ENCODE results near the gene MIB1. TPM values are rescaled to one million over a fixed set of nuclear protein-coding genes. Genes with fewer than 3 reads are reported as not detected.

The MIB1 gene
- total and polyA plus RNA-seq, 9 of the 15 experiments (the other 6 are each of a cell fraction or from before 2014, with no cell fraction given): 7.2 to 43.8 (median 23.2) TPM

GRCh38 chr18:21759836-21760235, 19.2 kb downstream of the MIB1 start:
- no peak overlapping the region for H3K4me3 ChIP-seq

More at GRCh38 chr18:21759836-21760235, 19.2 kb downstream of the MIB1 start:
- H3K79me2 ChIP-seq (ENCODE audit: control insufficient read depth, insufficient read depth, low read length): peaks cover 84% of the 10 kb centered on the region
- WGBS (ENCODE audit: insufficient coverage, low coverage, missing lambda C conversion rate): 85% methylated on average over 2 of the region's 2 CpGs
- ATAC-seq: no peak
- in situ Hi-C loops (cut with MboI) (no loop called here), intact Hi-C loops (cut with micrococcal nuclease) (no loop called here)
- no peak for DNase-seq (ENCODE audit: extremely low read depth in 1 of 4, low spot score in 3 of 4)
- FAIRE-seq: no peak
- H3K9me1 ChIP-seq (ENCODE audit: control insufficient read depth, insufficient read depth, low read length): no peaks in the 10 kb centered on the region
- peaks cover 6% of the 10 kb centered on the region for H4K20me1 ChIP-seq (replicated peaks; ENCODE audit: control insufficient read depth, insufficient read depth, low read length)
- no peaks in the 10 kb centered on the region for H3K9me3 ChIP-seq (replicated peaks; ENCODE audit: control insufficient read depth, insufficient read depth, low read depth, low read length)
- BruUV-seq (replicated peaks): no TSS peak
- H3K27me3 ChIP-seq (ENCODE audit: control insufficient read depth in 2 of 2, insufficient read depth in 2 of 2, low read length in 2 of 2): no peaks in the 10 kb centered on the region
- ChIA-PET CTCF (ENCODE audit: low intra/inter-chr PET ratio) (no interaction called here), POLR2A (interaction anchor here (0.5 to 1.5 kb wide), 4 partner anchors 9 to 661 kb away, joined by 3 to 7 read pairs (median 3); no protein-coding TSS in a partner anchor)
- H2AFZ ChIP-seq (ENCODE audit: low read depth, low read length): no peak overlapping the region
- no peak overlapping the region for H3K9ac ChIP-seq (ENCODE audit: insufficient read depth in 1 of 2, low read depth in 2 of 2, low read length in 2 of 2)
- no peak overlapping the region for H3K27ac ChIP-seq (ENCODE audit: extremely low read depth, low read depth, low read length)
- H3K4me2 ChIP-seq (ENCODE audit: insufficient read depth, low read length): no peak overlapping the region
- no peaks in the 10 kb centered on the region for H3K36me3 ChIP-seq (ENCODE audit: control insufficient read depth, insufficient read depth, low read length)
- TF ChIP-seq KDM1A (IDR thresholded peaks at IDR 0.05) (no peak), ELF1 (tag; IDR thresholded peaks at IDR 0.05) (no peak), UBTF (IDR thresholded peaks at IDR 0.05; ENCODE audit: borderline replicate concordance in 1 of 2, low read depth in 2 of 2, low read length in 2 of 2) (no peak), HOXB6 (CRISPR knock-in tag; IDR thresholded peaks at IDR 0.05; ENCODE audit: borderline replicate concordance) (no peak), YY1 (IDR thresholded peaks at IDR 0.05; ENCODE audit: borderline replicate concordance in 1 of 3, control insufficient read depth in 1 of 3, extremely low read depth in 1 of 3, insufficient read depth in 3 of 3, insufficient read length in 1 of 3, insufficient replicate concordance in 2 of 3, low read depth in 1 of 3, low read length in 2 of 3) (no peak), LEF1 (IDR thresholded peaks at IDR 0.05) (no peak), ZNF324 (CRISPR knock-in tag; IDR thresholded peaks at IDR 0.05) (no peak)
- peaks cover 4 to 17% of the 10 kb centered on the region in 2 experiments for H3K4me1 ChIP-seq (replicated peaks in 1 of 2; ENCODE audit: control insufficient read depth in 2 of 2, insufficient read depth in 2 of 2, low read length in 2 of 2)
